Measurements from ENCODE around the gene GNPTAB.
A peak's percentile ranks its signal among the peaks of the same experiment; 100 is the strongest.
"Not testable (repeated sequence)": the region's sequence is repeated elsewhere in the genome, so short reads cannot be mapped to it uniquely, and the experiment has no call there.

GNPTAB gene

DNA sequence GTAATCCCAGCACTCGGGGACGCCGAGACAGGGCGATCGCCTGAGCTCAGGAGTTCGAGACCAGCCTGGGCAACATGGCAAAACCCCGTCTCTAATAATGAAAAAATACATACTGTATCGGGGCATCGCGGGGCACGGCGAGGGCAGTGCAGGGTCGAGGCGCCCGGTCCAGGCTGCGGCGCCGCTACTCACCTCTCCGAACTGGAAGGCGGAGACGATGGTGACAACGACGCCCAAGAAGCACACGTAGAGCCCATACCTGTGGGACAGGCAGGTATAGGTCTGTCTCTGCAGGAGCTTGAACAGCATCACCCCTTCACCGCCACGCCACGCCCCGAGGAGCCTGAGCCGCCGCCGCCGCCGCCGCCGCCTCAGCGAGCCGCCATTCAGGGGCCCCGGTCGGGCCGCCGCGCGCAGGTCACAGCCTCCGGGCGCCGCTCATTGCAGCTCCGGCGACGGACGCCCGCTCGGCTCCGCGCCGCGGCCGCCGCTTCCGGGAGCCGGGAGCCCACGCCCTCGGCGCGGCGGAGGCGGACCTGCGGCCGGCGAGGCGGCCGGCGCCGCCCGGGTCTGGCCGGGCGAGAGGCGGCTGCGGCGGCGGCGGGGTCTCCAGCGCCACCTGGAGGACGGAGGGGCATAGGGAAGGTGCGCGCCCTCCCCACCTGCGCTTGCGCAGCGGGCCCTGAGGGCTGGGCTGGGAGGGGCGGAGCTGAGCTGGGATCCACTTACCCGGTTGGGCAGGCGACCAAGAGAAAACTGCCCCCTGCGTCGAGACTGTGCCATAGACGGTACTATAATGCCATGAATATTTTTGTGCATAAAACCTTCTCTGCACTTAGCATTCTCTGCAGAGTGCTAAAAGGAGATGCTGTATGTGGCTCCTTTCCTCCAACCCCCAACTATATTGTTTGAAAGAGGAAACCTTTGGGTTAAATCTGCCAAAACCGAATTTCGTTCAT lies at the start of gene GNPTAB:
GNPTAB (minus strand) TSS at position 593 of the 959 bp plus-strand sequence; CDS start at position 309, 284 bp downstream.
- H3K9ac ChIP-seq (ENCODE audit: low read depth, low read length), result peak within 1 kb of the TSS; percentile 80
- H3K4me1 ChIP-seq (ENCODE audit: insufficient read depth, low read length), result peaks cover 8% of the 10 kb centered on the region
- H3K9me3 ChIP-seq (ENCODE audit: control insufficient read depth, insufficient read depth, low read length), result no peaks in the 10 kb centered on the region
- H3K36me3 ChIP-seq (ENCODE audit: insufficient read depth, low read length), result no peaks in the 10 kb centered on the region

DNA sequence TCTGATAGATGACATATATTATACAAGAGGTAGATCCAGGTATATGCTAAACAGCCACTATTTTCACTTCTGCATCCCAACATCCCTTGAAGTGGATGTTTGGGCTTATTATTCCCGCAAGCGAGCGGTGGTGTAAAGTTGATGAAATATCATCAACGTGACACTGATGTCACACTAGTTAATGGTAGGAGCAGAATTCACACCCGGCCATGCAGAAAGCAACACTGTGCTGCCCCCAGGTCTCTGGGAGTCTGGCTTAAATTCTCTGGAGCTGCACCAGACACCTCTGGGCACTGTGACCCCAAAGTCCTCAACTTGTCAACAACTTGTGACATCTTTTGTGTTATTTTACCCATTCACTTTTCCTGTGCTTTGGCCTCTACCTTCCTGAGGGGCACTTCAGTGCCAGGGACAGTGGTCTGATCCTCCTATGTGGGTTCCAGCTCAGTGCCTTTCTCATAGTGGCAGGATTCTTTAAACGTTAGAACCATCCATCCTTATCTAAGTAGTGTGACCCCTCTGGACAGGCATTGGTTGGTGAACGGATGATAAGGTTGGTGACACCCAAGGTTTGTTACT lies 47.6 kb upstream of the GNPTAB start:
- Histone ChIP-seq H3K36me3 (ENCODE audit: insufficient read depth, low read length) (no peaks in the 10 kb centered on the region), H3K9me3 (ENCODE audit: control insufficient read depth, insufficient read depth, low read length) (no peaks in the 10 kb centered on the region), H3K4me1 (ENCODE audit: insufficient read depth, low read length) (no peaks in the 10 kb centered on the region), H3K9ac (ENCODE audit: low read depth, low read length) (peak overlapping the region; percentile 90)

GRCh38 chr12:101877806-101878242 lies 47.1 kb upstream of the GNPTAB start:
- no peaks in the 10 kb centered on the region for H3K9me3 ChIP-seq (ENCODE audit: control insufficient read depth, insufficient read depth, low read length)
- H3K9ac ChIP-seq (ENCODE audit: low read depth, low read length), result peak overlapping the region; percentile 90
- no peaks in the 10 kb centered on the region for H3K36me3 ChIP-seq (ENCODE audit: insufficient read depth, low read length)
- no peaks in the 10 kb centered on the region for H3K4me1 ChIP-seq (ENCODE audit: insufficient read depth, low read length)

GRCh38 chr12:101876861-101877805 lies 46.4 kb upstream of the GNPTAB start, which contains the start of gene DRAM1:
TSS of gene DRAM1 (plus strand) at chr12:101877580. CDS start at chr12:101877790, 210 bp downstream.
- H3K9ac ChIP-seq (ENCODE audit: low read depth, low read length), result peak within 1 kb of the TSS; percentile 90
- no peaks in the 10 kb centered on the region for H3K9me3 ChIP-seq (ENCODE audit: control insufficient read depth, insufficient read depth, low read length)
- H3K36me3 ChIP-seq (ENCODE audit: insufficient read depth, low read length), result no peaks in the 10 kb centered on the region
- H3K4me1 ChIP-seq (ENCODE audit: insufficient read depth, low read length), result no peaks in the 10 kb centered on the region

- H3K9ac ChIP-seq (ENCODE audit: low read depth, low read length), result peak overlapping the region; percentile 90; the same call in 1 of the 2 replicates
- H3K36me3 ChIP-seq (ENCODE audit: insufficient read depth, low read length), result no peaks in the 10 kb centered on the region
- H3K4me1 ChIP-seq (ENCODE audit: insufficient read depth, low read length), result no peaks in the 10 kb centered on the region
Observed at GRCh38 chr12:101876322-101876860, 45.6 kb upstream of the GNPTAB start.

GRCh38 chr12:101875162-101875561 lies 44.4 kb upstream of the GNPTAB start:
- H3K9ac ChIP-seq (ENCODE audit: low read depth, low read length), result no peak overlapping the region
- no peaks in the 10 kb centered on the region for H3K4me1 ChIP-seq (ENCODE audit: insufficient read depth, low read length)
- H3K9me3 ChIP-seq (ENCODE audit: control insufficient read depth, insufficient read depth, low read length), result no peaks in the 10 kb centered on the region
- H3K36me3 ChIP-seq (ENCODE audit: insufficient read depth, low read length), result no peaks in the 10 kb centered on the region

More at GRCh38 chr12:101876322-101876860, 45.6 kb upstream of the GNPTAB start:
- H3K9me3 ChIP-seq (ENCODE audit: control insufficient read depth, insufficient read depth, low read length), result no peaks in the 10 kb centered on the region

GRCh38 chr12:101870925-101871324 lies 40.2 kb upstream of the GNPTAB start:
- H3K9ac ChIP-seq (ENCODE audit: low read depth, low read length), result no peak overlapping the region
- no peaks in the 10 kb centered on the region for H3K4me1 ChIP-seq (ENCODE audit: insufficient read depth, low read length)
- no peaks in the 10 kb centered on the region for H3K9me3 ChIP-seq (ENCODE audit: control insufficient read depth, insufficient read depth, low read length)
- H3K36me3 ChIP-seq (ENCODE audit: insufficient read depth, low read length), result no peaks in the 10 kb centered on the region

GRCh38 chr12:101867619-101868018 lies 36.9 kb upstream of the GNPTAB start:
- H3K9ac ChIP-seq (ENCODE audit: low read depth, low read length); H3K36me3 ChIP-seq (ENCODE audit: insufficient read depth, low read length); H3K9me3 ChIP-seq (ENCODE audit: control insufficient read depth, insufficient read depth, low read length); H3K4me1 ChIP-seq (ENCODE audit: insufficient read depth, low read length): not testable (repeated sequence)

DNA sequence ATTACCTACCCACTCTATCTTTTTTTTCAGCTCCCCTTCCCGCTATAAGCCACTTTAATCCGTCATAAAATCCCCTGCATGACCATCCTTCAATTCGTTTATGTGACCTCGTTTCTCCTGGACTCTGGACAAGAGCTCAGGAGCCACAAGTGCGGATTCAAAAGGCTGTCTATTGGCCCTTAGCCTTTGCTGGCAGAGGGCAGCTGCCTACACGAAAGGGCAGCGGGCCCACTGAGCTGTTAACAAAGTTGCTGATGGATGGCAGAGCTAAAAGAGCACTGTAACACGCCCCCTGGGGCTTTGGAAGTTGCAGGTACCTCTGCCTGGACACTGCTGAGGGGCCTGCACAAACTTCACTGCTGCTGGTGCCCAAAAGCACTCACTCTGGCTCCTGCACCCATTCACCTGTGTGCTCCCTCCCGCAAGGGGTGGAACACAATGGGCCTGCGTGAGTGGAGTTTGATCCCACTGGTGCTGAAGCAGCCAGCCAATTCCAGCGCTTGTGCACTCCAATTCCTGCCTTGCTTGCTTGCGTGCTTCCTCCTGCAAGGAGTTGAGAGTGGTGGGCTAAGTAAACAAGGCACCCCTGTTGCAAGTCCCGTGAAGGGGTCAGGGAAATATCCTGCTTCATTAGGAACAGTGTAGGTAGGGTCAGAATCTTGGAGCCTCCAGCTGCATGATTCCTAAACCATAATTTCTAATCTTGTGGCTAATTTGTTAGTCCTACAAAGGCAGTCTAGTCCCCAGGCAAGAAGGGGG lies 36.0 kb upstream of the GNPTAB start:
- no peaks in the 10 kb centered on the region for H3K36me3 ChIP-seq (ENCODE audit: insufficient read depth, low read length)
- no peaks in the 10 kb centered on the region for H3K4me1 ChIP-seq (ENCODE audit: insufficient read depth, low read length)

DNA sequence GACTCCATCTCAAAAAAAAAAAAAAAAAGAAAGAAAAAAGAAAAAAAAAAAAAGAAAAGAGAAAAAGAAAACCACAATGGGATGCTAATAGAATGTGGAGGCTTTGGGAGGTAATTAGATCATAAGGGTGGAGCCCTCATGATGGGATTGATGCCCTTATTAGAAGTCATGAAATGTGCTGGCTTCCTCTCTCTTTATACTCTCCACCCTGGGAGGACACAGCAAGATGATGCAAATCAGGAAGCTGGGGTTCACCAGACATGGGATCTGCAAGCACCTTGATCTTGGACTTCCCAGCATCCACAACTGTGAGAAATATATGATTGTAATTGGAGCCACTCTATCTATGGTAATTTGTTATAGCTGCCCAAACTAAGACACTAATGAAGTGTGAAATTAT lies 33.2 kb upstream of the GNPTAB start:
- H3K9ac ChIP-seq (ENCODE audit: low read depth, low read length), result no peak overlapping the region
- H3K4me1 ChIP-seq (ENCODE audit: insufficient read depth, low read length), result no peaks in the 10 kb centered on the region
- H3K36me3 ChIP-seq (ENCODE audit: insufficient read depth, low read length), result no peaks in the 10 kb centered on the region
- no peaks in the 10 kb centered on the region for H3K9me3 ChIP-seq (ENCODE audit: control insufficient read depth, insufficient read depth, low read length)

More for the DNA sequence above, 36.0 kb upstream of the GNPTAB start:
- Histone ChIP-seq H3K9me3 (ENCODE audit: control insufficient read depth, insufficient read depth, low read length) (no peaks in the 10 kb centered on the region), H3K9ac (ENCODE audit: low read depth, low read length) (no peak overlapping the region)

DNA sequence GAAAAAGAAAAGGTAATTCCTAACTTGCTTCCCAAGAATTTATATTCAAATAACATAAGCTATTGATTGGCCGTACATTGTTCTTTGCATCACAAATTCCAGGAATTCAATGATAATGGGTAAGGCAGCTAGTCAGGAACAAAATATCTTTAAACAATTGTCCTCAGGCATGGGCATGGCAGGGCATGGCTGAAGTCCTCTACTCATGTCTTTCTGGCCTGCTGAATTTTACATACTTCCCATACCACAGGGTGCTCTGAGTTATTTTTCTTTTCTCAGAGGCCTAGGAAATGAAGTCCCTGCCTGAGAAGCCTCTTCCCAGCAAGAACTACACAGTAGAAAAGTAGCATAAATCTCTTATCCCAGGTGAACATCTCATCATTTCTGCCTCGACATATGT lies 31.5 kb upstream of the GNPTAB start:
- Histone ChIP-seq H3K36me3 (ENCODE audit: insufficient read depth, low read length) (no peaks in the 10 kb centered on the region), H3K9me3 (ENCODE audit: control insufficient read depth, insufficient read depth, low read length) (no peaks in the 10 kb centered on the region), H3K4me1 (ENCODE audit: insufficient read depth, low read length) (no peaks in the 10 kb centered on the region), H3K9ac (ENCODE audit: low read depth, low read length) (no peak overlapping the region)

DNA sequence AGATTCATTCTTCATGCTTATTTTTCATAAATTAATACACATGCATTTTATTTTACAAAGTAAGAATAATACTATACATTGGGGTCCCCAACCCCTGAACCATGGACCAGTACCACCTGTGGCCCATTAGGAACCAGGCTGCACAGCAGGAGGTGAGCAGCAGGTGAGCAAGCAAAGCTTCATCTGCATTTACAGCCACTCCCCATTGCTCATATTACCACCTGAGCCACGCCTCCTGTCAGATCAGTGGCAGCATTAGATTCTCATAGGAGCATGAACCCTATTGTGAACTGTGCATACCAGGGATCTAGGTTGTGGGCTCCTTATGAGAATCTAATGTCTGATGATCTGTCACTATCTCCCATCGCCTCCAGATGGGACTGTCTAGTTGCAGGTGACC lies 30.9 kb upstream of the GNPTAB start:
- H3K4me1 ChIP-seq (ENCODE audit: insufficient read depth, low read length); H3K36me3 ChIP-seq (ENCODE audit: insufficient read depth, low read length); H3K9ac ChIP-seq (ENCODE audit: low read depth, low read length); H3K9me3 ChIP-seq (ENCODE audit: control insufficient read depth, insufficient read depth, low read length): not testable (repeated sequence)
